ENCODE data around the gene HOMER2. TPM values are rescaled to one million over a fixed set of nuclear protein-coding genes. Genes with fewer than 3 reads are reported as not detected.

HOMER2 gene
- total RNA-seq, 1 experiment from 2014 or later, result 14.2 TPM

GRCh38 chr15:82910721-82911120 lies 41.8 kb downstream of the HOMER2 start:
- Histone ChIP-seq H3K79me1 (ENCODE audit: insufficient read depth, low read depth, low read length, poor library complexity, severe bottlenecking) (no peaks in the 10 kb centered on the region), H3K14ac (ENCODE audit: insufficient read depth, low read length) (no peak overlapping the region), H3K4me2 (ENCODE audit: insufficient read depth, insufficient read length, low read length) (no peak overlapping the region), H3K23me2 (ENCODE audit: insufficient read length, low read depth, low read length, poor library complexity, severe bottlenecking) (no peaks in the 10 kb centered on the region), H2BK15ac (ENCODE audit: low read depth, low read length) (no peak overlapping the region), H2AFZ (ENCODE audit: low read length) (no peak overlapping the region), H4K8ac (replicated peaks; ENCODE audit: insufficient read length, low read depth, low read length) (no peak overlapping the region), H2BK12ac (ENCODE audit: insufficient read length, low read depth, low read length) (no peak overlapping the region), H4K20me1 (ENCODE audit: control insufficient read depth, insufficient read depth, insufficient read length) (no peaks in the 10 kb centered on the region), H3K4me1 (ENCODE audit: insufficient read depth, low read length) (no peaks in the 10 kb centered on the region), H3K18ac (ENCODE audit: insufficient read length, low read depth, low read length) (no peak overlapping the region), H2AK5ac (ENCODE audit: insufficient read length, low read length) (no peak overlapping the region), H3K27ac (ENCODE audit: insufficient read length, low read depth, low read length) (no peak overlapping the region), H3K23ac (ENCODE audit: insufficient read length, low read depth, low read length) (no peak overlapping the region), H4K5ac (ENCODE audit: insufficient read length, low read depth, low read length) (no peak overlapping the region), H3T11ph (ENCODE audit: low read length) (no peak overlapping the region), H3K9ac (ENCODE audit: extremely low read depth, insufficient read length, low read length) (no peak overlapping the region), H3K56ac (ENCODE audit: insufficient read length, low read depth, low read length) (no peak overlapping the region), H3K4ac (ENCODE audit: low read depth, low read length) (no peak overlapping the region), H3K27me3 (ENCODE audit: insufficient read depth, low read length) (no peaks in the 10 kb centered on the region), H2BK120ac (ENCODE audit: low read depth, low read length, poor library complexity, severe bottlenecking) (no peak overlapping the region), H3K79me2 (ENCODE audit: insufficient read depth, low read length) (no peaks in the 10 kb centered on the region), H2BK20ac (ENCODE audit: low read depth, low read length, poor library complexity, severe bottlenecking) (no peak overlapping the region), H2BK5ac (ENCODE audit: insufficient read length, low read length) (no peak overlapping the region), H3K9me3 (ENCODE audit: control insufficient read depth, low read depth, low read length) (no peaks in the 10 kb centered on the region), H4K91ac (ENCODE audit: insufficient read length, low read depth, low read length) (no peak overlapping the region)
- Mint-ChIP-seq H3K4me1 (no peaks in the 10 kb centered on the region), H3K27ac (no peak overlapping the region), H3K4me3 (no peak overlapping the region), H3K27me3 (ENCODE audit: low read depth) (peaks cover 21% of the 10 kb centered on the region), H3K9me3 (peaks cover 19% of the 10 kb centered on the region in 2 experiments; a peak in 4 of 5 replicates), H3K36me3 (ENCODE audit: insufficient read depth in 1 of 3, low read depth in 3 of 3) (peaks cover 4 to 11% (median 9%) of the 10 kb centered on the region in 3 experiments; a peak in 6 of 7 replicates)
- no peak for DNase-seq
- no CpG with 5 or more reads among the region's 4 CpGs for WGBS (ENCODE audit: extremely low coverage, insufficient read length, low lambda C conversion rate)
- TF ChIP-seq CTCF (conservative IDR thresholded peaks at IDR 0.05), result no peak

Measured in H9 (cell line).